Measurements from ENCODE around the gene MX1. TPM values are rescaled to one million over a fixed set of nuclear protein-coding genes. Genes with fewer than 3 reads are reported as not detected.
A peak's percentile ranks its signal among the peaks of the same experiment; 100 is the strongest.

Gene MX1
- total RNA-seq, 1 experiment from 2014 or later: 6.4 TPM

DNA sequence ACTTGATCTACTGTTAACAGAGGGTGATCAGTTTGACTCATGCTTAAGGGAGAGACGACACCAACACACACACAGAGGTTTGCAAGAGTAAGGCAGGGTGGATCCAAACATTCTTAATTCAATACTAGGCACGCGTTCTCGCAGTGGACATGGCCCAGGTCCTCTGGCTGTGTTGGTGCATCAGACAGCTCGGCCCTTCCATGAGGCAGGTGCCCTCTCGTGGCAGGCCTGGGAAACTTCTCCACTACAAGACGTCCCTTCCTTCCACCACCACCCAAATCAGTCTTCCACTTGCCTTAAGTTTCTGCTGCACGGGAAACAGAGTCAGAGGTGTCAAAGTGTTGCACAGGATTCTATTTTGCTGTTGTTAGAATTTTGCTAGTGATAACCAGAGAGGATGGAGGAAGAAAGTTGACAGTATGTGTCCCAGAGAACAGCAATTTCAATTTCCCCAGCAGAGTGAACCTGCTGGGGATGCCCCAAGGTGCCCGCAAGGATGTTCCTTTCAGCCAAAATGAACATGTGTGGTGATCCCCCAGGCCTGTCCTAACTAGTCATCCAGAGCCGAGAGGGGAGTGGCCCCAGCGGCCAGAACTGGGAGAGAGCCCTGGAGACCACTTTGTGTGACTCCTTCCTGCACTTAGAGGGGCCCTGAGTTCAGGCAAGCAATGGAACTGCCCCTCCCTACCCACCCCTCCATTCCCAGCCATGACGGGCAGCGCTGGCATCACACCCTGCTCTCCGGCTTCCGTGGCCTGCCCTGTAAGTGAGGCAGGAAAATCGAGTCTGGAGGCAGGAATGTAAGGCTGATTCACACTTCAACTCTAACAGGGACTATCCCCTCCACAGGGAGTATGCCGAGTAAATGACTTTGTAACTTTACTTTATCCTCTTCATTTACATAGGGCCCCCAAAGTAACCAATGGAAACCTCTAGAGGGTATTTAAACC, 34.8 kb downstream of the MX1 start:
- H3K9me3 ChIP-seq (ENCODE audit: insufficient read depth, low read depth): no peaks in the 10 kb centered on the region
- no peak overlapping the region for H2AFZ ChIP-seq
- no peaks in the 10 kb centered on the region for H3K4me1 ChIP-seq (replicated peaks; ENCODE audit: insufficient read depth)
- no peaks in the 10 kb centered on the region for H4K20me1 ChIP-seq (ENCODE audit: insufficient read depth)
- no peaks in the 10 kb centered on the region for H3K27me3 ChIP-seq (ENCODE audit: insufficient read depth, low read depth)
- H3K9me2 ChIP-seq (ENCODE audit: insufficient read depth): no peaks in the 10 kb centered on the region
- H3K27ac ChIP-seq: no peak overlapping the region
- ChIA-PET CTCF (interaction anchor here (1.2 kb wide), 1 partner anchor 177 kb away, joined by 6 read pairs; no protein-coding TSS in a partner anchor), POLR2A (ENCODE audit: unreplicated experiment) (no interaction called here)
- H3K79me2 ChIP-seq (ENCODE audit: low read depth): no peaks in the 10 kb centered on the region
- BruUV-seq (replicated peaks): no TSS peak
- peak in 1 of 2 experiments; percentile 56 for DNase-seq
- no peak overlapping the region; the same call in 1 of the 2 replicates for H3K4me2 ChIP-seq
- no peaks in the 10 kb centered on the region for H3F3A ChIP-seq (ENCODE audit: insufficient read depth, low read depth)
- intact Hi-C loops (cut with micrococcal nuclease; ENCODE audit: unreplicated experiment): loop anchor here (1.0 to 5.0 kb wide), 2 partner anchors 178 to 294 kb away; partner anchors contain the start of gene BACE2
- no peak overlapping the region for H3K4me3 ChIP-seq
- H3K36me3 ChIP-seq (ENCODE audit: low read depth): no peaks in the 10 kb centered on the region
- TF ChIP-seq EZH2 (IDR thresholded peaks at IDR 0.05; ENCODE audit: low read depth): no peak
- TF ChIP-seq, protein P1, sequence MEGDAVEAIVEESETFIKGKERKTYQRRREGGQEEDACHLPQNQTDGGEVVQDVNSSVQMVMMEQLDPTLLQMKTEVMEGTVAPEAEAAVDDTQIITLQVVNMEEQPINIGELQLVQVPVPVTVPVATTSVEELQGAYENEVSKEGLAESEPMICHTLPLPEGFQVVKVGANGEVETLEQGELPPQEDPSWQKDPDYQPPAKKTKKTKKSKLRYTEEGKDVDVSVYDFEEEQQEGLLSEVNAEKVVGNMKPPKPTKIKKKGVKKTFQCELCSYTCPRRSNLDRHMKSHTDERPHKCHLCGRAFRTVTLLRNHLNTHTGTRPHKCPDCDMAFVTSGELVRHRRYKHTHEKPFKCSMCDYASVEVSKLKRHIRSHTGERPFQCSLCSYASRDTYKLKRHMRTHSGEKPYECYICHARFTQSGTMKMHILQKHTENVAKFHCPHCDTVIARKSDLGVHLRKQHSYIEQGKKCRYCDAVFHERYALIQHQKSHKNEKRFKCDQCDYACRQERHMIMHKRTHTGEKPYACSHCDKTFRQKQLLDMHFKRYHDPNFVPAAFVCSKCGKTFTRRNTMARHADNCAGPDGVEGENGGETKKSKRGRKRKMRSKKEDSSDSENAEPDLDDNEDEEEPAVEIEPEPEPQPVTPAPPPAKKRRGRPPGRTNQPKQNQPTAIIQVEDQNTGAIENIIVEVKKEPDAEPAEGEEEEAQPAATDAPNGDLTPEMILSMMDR (conservative IDR thresholded peaks at IDR 0.05): peak; percentile 74

- no peaks in the 10 kb centered on the region for H3K4me1 ChIP-seq (replicated peaks; ENCODE audit: insufficient read depth)
- H3K9me3 ChIP-seq (ENCODE audit: insufficient read depth, low read depth): no peaks in the 10 kb centered on the region
- H3F3A ChIP-seq (ENCODE audit: insufficient read depth, low read depth): no peaks in the 10 kb centered on the region
- H3K27ac ChIP-seq: no peak overlapping the region
- no peaks in the 10 kb centered on the region for H3K79me2 ChIP-seq (ENCODE audit: low read depth)
- no peak overlapping the region for H2AFZ ChIP-seq
- ChIA-PET POLR2A (ENCODE audit: unreplicated experiment) (no interaction called here), CTCF (no interaction called here)
- H3K27me3 ChIP-seq (ENCODE audit: insufficient read depth, low read depth): no peaks in the 10 kb centered on the region
- intact Hi-C loops (cut with micrococcal nuclease; ENCODE audit: unreplicated experiment): no loop called here
- DNase-seq: no peak
- no peak overlapping the region for H3K4me3 ChIP-seq
- no peaks in the 10 kb centered on the region for H3K36me3 ChIP-seq (ENCODE audit: low read depth)
- no peaks in the 10 kb centered on the region for H4K20me1 ChIP-seq (ENCODE audit: insufficient read depth)
- H3K4me2 ChIP-seq: no peak overlapping the region
- H3K9me2 ChIP-seq (ENCODE audit: insufficient read depth): no peaks in the 10 kb centered on the region
- TF ChIP-seq EZH2 (IDR thresholded peaks at IDR 0.05; ENCODE audit: low read depth): no peak
- TF ChIP-seq, protein P1 (conservative IDR thresholded peaks at IDR 0.05): no peak
- no TSS peak for BruUV-seq (replicated peaks)
These were observed 39.2 kb downstream of the MX1 start for GRCh38 chr21:41465176-41465781.

GRCh38 chr21:41466024-41466820, 40.2 kb downstream of the MX1 start:
- ChIA-PET CTCF (no interaction called here), POLR2A (ENCODE audit: unreplicated experiment) (no interaction called here)
- no peaks in the 10 kb centered on the region for H3K9me2 ChIP-seq (ENCODE audit: insufficient read depth)
- H3K4me3 ChIP-seq: no peak overlapping the region
- no peaks in the 10 kb centered on the region for H3K27me3 ChIP-seq (ENCODE audit: insufficient read depth, low read depth)
- no peak overlapping the region for H3K4me2 ChIP-seq
- TF ChIP-seq, protein P1 (conservative IDR thresholded peaks at IDR 0.05): no peak
- TF ChIP-seq EZH2 (IDR thresholded peaks at IDR 0.05; ENCODE audit: low read depth): no peak
- no peaks in the 10 kb centered on the region for H3K4me1 ChIP-seq (replicated peaks; ENCODE audit: insufficient read depth)
- H3K79me2 ChIP-seq (ENCODE audit: low read depth): no peaks in the 10 kb centered on the region
- no peak overlapping the region for H2AFZ ChIP-seq
- intact Hi-C loops (cut with micrococcal nuclease; ENCODE audit: unreplicated experiment): no loop called here
- no peaks in the 10 kb centered on the region for H3K36me3 ChIP-seq (ENCODE audit: low read depth)
- no peaks in the 10 kb centered on the region for H3K9me3 ChIP-seq (ENCODE audit: insufficient read depth, low read depth)
- H3F3A ChIP-seq (ENCODE audit: insufficient read depth, low read depth): no peaks in the 10 kb centered on the region
- BruUV-seq (replicated peaks): no TSS peak
- no peak overlapping the region for H3K27ac ChIP-seq
- no peak for DNase-seq
- no peaks in the 10 kb centered on the region for H4K20me1 ChIP-seq (ENCODE audit: insufficient read depth)

Data from PC-9 (cell line).